ENCODE measurements around the gene CDK11B.

CDK11B gene

GRCh38 chr1:1594602-1595260, 64.1 kb downstream of the CDK11B start:
- H3K4me3 ChIP-seq (ENCODE audit: control insufficient read depth, low read depth, low read length), result no peak overlapping the region
- no peak for DNase-seq (ENCODE audit: low read depth)
- no peak for TF ChIP-seq CTCF (conservative IDR thresholded peaks at IDR 0.05; ENCODE audit: control insufficient read depth, insufficient read depth, low read depth, low read length)

GRCh38 chr1:1593834-1594601, 64.8 kb downstream of the CDK11B start:
- TF ChIP-seq CTCF (conservative IDR thresholded peaks at IDR 0.05; ENCODE audit: control insufficient read depth, insufficient read depth, low read depth, low read length), result no peak
- no peak overlapping the region for H3K4me3 ChIP-seq (ENCODE audit: control insufficient read depth, low read depth, low read length)
- no peak for DNase-seq (ENCODE audit: low read depth)

- DNase-seq (ENCODE audit: low read depth), result no peak
- TF ChIP-seq CTCF (conservative IDR thresholded peaks at IDR 0.05; ENCODE audit: control insufficient read depth, insufficient read depth, low read depth, low read length), result no peak
- H3K4me3 ChIP-seq (ENCODE audit: control insufficient read depth, low read depth, low read length), result no peak overlapping the region
Observed at GRCh38 chr1:1591452-1591851, 67.4 kb downstream of the CDK11B start.
